ENCODE measurements around the gene PPP1R9A. TPM values are rescaled to one million over a fixed set of nuclear protein-coding genes. Genes with fewer than 3 reads are reported as not detected.

PPP1R9A gene
- total RNA-seq, 4 donors from 2014 or later: 21.0 to 48.4 (median 31.6) TPM

GRCh38 chr7:95318501-95319100, 411.2 kb downstream of the PPP1R9A start:
- Histone ChIP-seq H3K36me3 (no peaks in the 10 kb centered on the region), H3K4me1 (no peaks in the 10 kb centered on the region), H3K4me3 (no peak overlapping the region), H3K27me3 (peaks cover under 1% of the 10 kb centered on the region), H3K9me3 (no peaks in the 10 kb centered on the region), H3K27ac (no peak overlapping the region)
- TF ChIP-seq EP300 (IDR thresholded peaks at IDR 0.05) (no peak), POLR2A (IDR thresholded peaks at IDR 0.05) (no peak), POLR2AphosphoS5 (IDR thresholded peaks at IDR 0.05) (no peak)
- TF ChIP-seq, protein P1, sequence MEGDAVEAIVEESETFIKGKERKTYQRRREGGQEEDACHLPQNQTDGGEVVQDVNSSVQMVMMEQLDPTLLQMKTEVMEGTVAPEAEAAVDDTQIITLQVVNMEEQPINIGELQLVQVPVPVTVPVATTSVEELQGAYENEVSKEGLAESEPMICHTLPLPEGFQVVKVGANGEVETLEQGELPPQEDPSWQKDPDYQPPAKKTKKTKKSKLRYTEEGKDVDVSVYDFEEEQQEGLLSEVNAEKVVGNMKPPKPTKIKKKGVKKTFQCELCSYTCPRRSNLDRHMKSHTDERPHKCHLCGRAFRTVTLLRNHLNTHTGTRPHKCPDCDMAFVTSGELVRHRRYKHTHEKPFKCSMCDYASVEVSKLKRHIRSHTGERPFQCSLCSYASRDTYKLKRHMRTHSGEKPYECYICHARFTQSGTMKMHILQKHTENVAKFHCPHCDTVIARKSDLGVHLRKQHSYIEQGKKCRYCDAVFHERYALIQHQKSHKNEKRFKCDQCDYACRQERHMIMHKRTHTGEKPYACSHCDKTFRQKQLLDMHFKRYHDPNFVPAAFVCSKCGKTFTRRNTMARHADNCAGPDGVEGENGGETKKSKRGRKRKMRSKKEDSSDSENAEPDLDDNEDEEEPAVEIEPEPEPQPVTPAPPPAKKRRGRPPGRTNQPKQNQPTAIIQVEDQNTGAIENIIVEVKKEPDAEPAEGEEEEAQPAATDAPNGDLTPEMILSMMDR (IDR thresholded peaks at IDR 0.05): no peak
- ATAC-seq: no peak
- 66 to 79% methylated on average over 6 of the region's 8 CpGs for WGBS, 2 donors (ENCODE audit: low coverage in 1 of 2)

GRCh38 chr7:95319570-95319969, 412.2 kb downstream of the PPP1R9A start:
- Histone ChIP-seq H3K27me3 (peaks cover 10% of the 10 kb centered on the region), H3K4me3 (no peak overlapping the region), H3K4me1 (no peaks in the 10 kb centered on the region), H3K27ac (no peak overlapping the region), H3K9me3 (no peaks in the 10 kb centered on the region), H3K36me3 (no peaks in the 10 kb centered on the region)
- WGBS, 2 donors (ENCODE audit: low coverage in 1 of 2): 95 to 100% methylated on average over 1 of the region's 1 CpG
- ATAC-seq: no peak
- TF ChIP-seq, protein P1 (IDR thresholded peaks at IDR 0.05): no peak
- TF ChIP-seq EP300 (IDR thresholded peaks at IDR 0.05) (no peak), POLR2AphosphoS5 (IDR thresholded peaks at IDR 0.05) (no peak)

GRCh38 chr7:95320651-95321050, 413.3 kb downstream of the PPP1R9A start:
- no peaks in the 10 kb centered on the region for H3K4me1 ChIP-seq
- H3K9me3 ChIP-seq: no peaks in the 10 kb centered on the region
- no peak overlapping the region for H3K4me3 ChIP-seq
- H3K27ac ChIP-seq: no peak overlapping the region
- WGBS, 2 donors (ENCODE audit: low coverage in 1 of 2): 100% methylated on average over 1 of the region's 1 CpG; no CpG with 5 or more reads in 1 of the 2 donors
- no peak for ATAC-seq
- TF ChIP-seq EP300 (IDR thresholded peaks at IDR 0.05) (no peak), POLR2A (IDR thresholded peaks at IDR 0.05) (no peak), POLR2AphosphoS5 (IDR thresholded peaks at IDR 0.05) (no peak)
- TF ChIP-seq, protein P1 (IDR thresholded peaks at IDR 0.05): no peak
- H3K36me3 ChIP-seq: no peaks in the 10 kb centered on the region
- H3K27me3 ChIP-seq: peaks cover 21% of the 10 kb centered on the region

DNA sequence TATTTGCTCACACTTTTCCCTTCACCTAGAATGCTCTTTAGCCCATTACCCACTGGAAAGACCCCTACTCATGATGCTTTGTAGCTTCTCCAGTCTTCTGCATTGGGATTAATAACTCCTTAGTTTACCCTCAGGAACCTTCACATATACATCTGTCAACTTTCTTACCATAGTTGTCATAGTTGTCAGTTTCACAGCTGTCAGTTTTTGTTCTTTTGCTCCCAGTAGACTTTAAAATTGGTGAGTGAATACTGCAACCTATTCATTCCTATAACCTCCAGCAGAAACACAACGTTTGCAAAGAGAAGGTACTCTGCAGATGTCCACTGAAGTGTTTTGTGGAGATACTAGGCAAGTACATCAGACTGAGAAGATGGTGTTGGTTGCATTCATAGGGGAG, 414.3 kb downstream of the PPP1R9A start:
- Histone ChIP-seq H3K27me3 (peaks cover 25% of the 10 kb centered on the region), H3K4me1 (no peaks in the 10 kb centered on the region), H3K36me3 (no peaks in the 10 kb centered on the region), H3K27ac (no peak overlapping the region), H3K9me3 (no peaks in the 10 kb centered on the region), H3K4me3 (no peak overlapping the region)
- no peak for TF ChIP-seq EP300 (IDR thresholded peaks at IDR 0.05)
- no peak for TF ChIP-seq POLR2AphosphoS5 (IDR thresholded peaks at IDR 0.05)
- TF ChIP-seq POLR2A (IDR thresholded peaks at IDR 0.05): no peak
- TF ChIP-seq, protein P1 (IDR thresholded peaks at IDR 0.05): no peak
- no peak for ATAC-seq
- WGBS, 2 donors (ENCODE audit: low coverage in 1 of 2): 63 to 71% methylated on average over 1 of the region's 1 CpG

DNA sequence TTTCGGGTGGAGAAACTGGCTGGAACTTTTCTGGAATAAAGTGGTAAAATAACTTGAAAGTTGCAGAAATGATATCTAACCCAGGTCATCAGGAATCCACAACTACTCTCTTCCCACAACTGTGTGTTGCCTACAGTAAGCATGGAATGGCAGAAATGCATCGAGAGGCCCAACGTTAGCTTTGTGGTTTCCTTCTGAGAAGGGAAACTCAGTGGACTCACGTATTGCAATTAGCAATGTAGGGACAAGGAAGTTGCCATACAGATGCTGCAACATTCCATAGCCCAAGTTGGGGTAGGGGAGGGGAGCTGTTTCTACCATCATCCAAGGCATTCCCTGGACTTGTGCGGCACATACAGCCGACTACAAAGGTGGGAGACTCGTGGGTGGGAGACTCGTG, 415.0 kb downstream of the PPP1R9A start:
- Histone ChIP-seq H3K4me1 (no peaks in the 10 kb centered on the region), H3K4me3 (no peak overlapping the region), H3K9me3 (no peaks in the 10 kb centered on the region), H3K27me3 (peaks cover 25% of the 10 kb centered on the region), H3K36me3 (no peaks in the 10 kb centered on the region), H3K27ac (no peak overlapping the region)
- ATAC-seq: no peak
- WGBS, 2 donors (ENCODE audit: low coverage in 1 of 2): 79 to 82% methylated on average over 5 to 8 of the region's 8 CpGs
- TF ChIP-seq, protein P1 (IDR thresholded peaks at IDR 0.05): no peak
- TF ChIP-seq POLR2AphosphoS5 (IDR thresholded peaks at IDR 0.05) (no peak), EP300 (IDR thresholded peaks at IDR 0.05) (no peak), POLR2A (IDR thresholded peaks at IDR 0.05) (no peak)

Measured in gastroesophageal sphincter (tissue), 4 donors.